H9 (cell line): ENCODE measurements around the gene HS3ST4. TPM values are rescaled to one million over a fixed set of nuclear protein-coding genes. Genes with fewer than 3 reads are reported as not detected.

Source experiments
- DNase-seq: peaks from one replicate; pipeline ENCODE4 v3.0.0-alpha.2; 2017
- H2AFZ ChIP-seq: one replicate; pipeline ENCODE4 v1.6.1; 2013; ENCODE audit warnings: mild to moderate bottlenecking, low read length, control low read depth, moderate library complexity
- H2AK5ac ChIP-seq: 2 replicates; pipeline ENCODE4 v1.6.1; 2013; ENCODE audit warnings: low read length, control low read depth, mixed read lengths; ENCODE audit not compliant: insufficient read length
- H2BK120ac ChIP-seq: one replicate; pipeline ENCODE4 v1.6.1; 2013; ENCODE audit warnings: low read depth, mild to moderate bottlenecking, low read length, control low read depth, inconsistent platforms; ENCODE audit not compliant: poor library complexity, severe bottlenecking
- H2BK12ac ChIP-seq: 2 replicates; pipeline ENCODE4 v1.6.1; 2013; ENCODE audit warnings: low read length, control low read depth, mixed read lengths, low read depth; ENCODE audit not compliant: insufficient read length
- H2BK15ac ChIP-seq: 2 replicates; pipeline ENCODE4 v1.6.1; 2013; ENCODE audit warnings: low read depth, low read length, control low read depth
- H2BK20ac ChIP-seq: one replicate; pipeline ENCODE4 v1.6.1; 2013; ENCODE audit warnings: low read depth, mild to moderate bottlenecking, low read length, control low read depth, inconsistent platforms; ENCODE audit not compliant: poor library complexity, severe bottlenecking
- H2BK5ac ChIP-seq: 2 replicates; pipeline ENCODE4 v1.6.1; 2013; ENCODE audit warnings: low read length, control low read depth, mixed read lengths; ENCODE audit not compliant: insufficient read length
- H3K14ac ChIP-seq: 2 replicates; pipeline ENCODE4 v1.6.1; 2013; ENCODE audit warnings: low read length, control low read depth; ENCODE audit not compliant: insufficient read depth
- H3K18ac ChIP-seq: 2 replicates; pipeline ENCODE4 v1.6.1; 2013; ENCODE audit warnings: low read depth, mild to moderate bottlenecking, mixed read lengths, low read length, control low read depth; ENCODE audit not compliant: insufficient read length
- H3K23ac ChIP-seq: 2 replicates; pipeline ENCODE4 v1.6.1; 2013; ENCODE audit warnings: low read length, control low read depth, mixed read lengths, low read depth; ENCODE audit not compliant: insufficient read length
- H3K23me2 ChIP-seq: 2 replicates; pipeline ENCODE4 v1.6.1; 2013; ENCODE audit warnings: low read depth, mild to moderate bottlenecking, mixed read lengths, low read length, control low read depth; ENCODE audit not compliant: insufficient read length, poor library complexity, severe bottlenecking
- H3K27ac ChIP-seq: 2 replicates; pipeline ENCODE4 v1.5.1; 2013; ENCODE audit warnings: low read length, control low read depth, mixed read lengths, low read depth; ENCODE audit not compliant: insufficient read length
- H3K27me3 ChIP-seq: 2 replicates; pipeline ENCODE4 v1.6.1; 2013; ENCODE audit warnings: low read length, control low read depth, inconsistent platforms; ENCODE audit not compliant: insufficient read depth
- H3K4ac ChIP-seq: 2 replicates; pipeline ENCODE4 v1.6.1; 2013; ENCODE audit warnings: low read depth, mild to moderate bottlenecking, control low read depth, inconsistent platforms, low read length, moderate library complexity
- H3K4me1 ChIP-seq: 2 replicates; pipeline ENCODE4 v1.6.1; 2013; ENCODE audit warnings: low read length, control low read depth, inconsistent platforms; ENCODE audit not compliant: insufficient read depth
- H3K4me2 ChIP-seq: 2 replicates; pipeline ENCODE4 v1.6.1; 2013; ENCODE audit warnings: low read length, control low read depth, mixed read lengths; ENCODE audit not compliant: insufficient read length, insufficient read depth
- H3K56ac ChIP-seq: 2 replicates; pipeline ENCODE4 v1.6.1; 2013; ENCODE audit warnings: low read depth, mild to moderate bottlenecking, mixed read lengths, low read length, control low read depth; ENCODE audit not compliant: insufficient read length
- H3K79me1 ChIP-seq: 2 replicates; pipeline ENCODE4 v1.6.1; 2013; ENCODE audit warnings: low read depth, mild to moderate bottlenecking, moderate library complexity, low read length, control low read depth, inconsistent platforms; ENCODE audit not compliant: insufficient read depth, poor library complexity, severe bottlenecking
- H3K79me2 ChIP-seq: 2 replicates; pipeline ENCODE4 v1.6.1; 2013; ENCODE audit warnings: low read length, control low read depth, inconsistent platforms; ENCODE audit not compliant: insufficient read depth
- H3K9ac ChIP-seq: 2 replicates; pipeline ENCODE4 v1.6.1; 2013; ENCODE audit warnings: low read length, control low read depth, mixed read lengths; ENCODE audit not compliant: insufficient read length; ENCODE audit errors: extremely low read depth
- H3K9me3 ChIP-seq: one replicate; pipeline ENCODE4 v1.6.1; 2013; ENCODE audit warnings: low read depth, low read length, inconsistent platforms; ENCODE audit not compliant: control insufficient read depth
- H3T11ph ChIP-seq: one replicate; pipeline ENCODE4 v1.6.1; 2013; ENCODE audit warnings: mild to moderate bottlenecking, low read length, control low read depth, inconsistent platforms
- H4K20me1 ChIP-seq: one replicate; pipeline ENCODE4 v1.6.1; 2013; ENCODE audit not compliant: control insufficient read depth, insufficient read length, insufficient read depth
- H4K5ac ChIP-seq: 2 replicates; pipeline ENCODE4 v1.6.1; 2013; ENCODE audit warnings: low read depth, mild to moderate bottlenecking, mixed read lengths, low read length, control low read depth; ENCODE audit not compliant: insufficient read length
- H4K8ac ChIP-seq: replicated peaks from 2 replicates; pipeline ENCODE4 v1.6.1; 2013; ENCODE audit warnings: low read length, control low read depth, mixed read lengths, low read depth; ENCODE audit not compliant: insufficient read length
- H4K91ac ChIP-seq: 2 replicates; pipeline ENCODE4 v1.6.1; 2013; ENCODE audit warnings: low read depth, mild to moderate bottlenecking, moderate library complexity, mixed read lengths, low read length, control low read depth; ENCODE audit not compliant: insufficient read length
- H3K27ac Mint-ChIP-seq, 3 experiments: 2 replicates in 2 of 3; 3 replicates in 1 of 3; pipeline ENCODE4 v1.8.0; 2020 to 2021; ENCODE audit warnings: mixed read lengths in 3 of 3, mild to moderate bottlenecking in 1 of 3, moderate library complexity in 1 of 3
- H3K27me3 Mint-ChIP-seq: 2 replicates; pipeline ENCODE4 v1.8.0; 2021; ENCODE audit warnings: low read depth, mild to moderate bottlenecking, moderate library complexity, mixed read lengths
- H3K36me3 Mint-ChIP-seq, 3 experiments: 2 replicates in 2 of 3; 3 replicates in 1 of 3; pipeline ENCODE4 v1.8.0; 2020 to 2021; ENCODE audit warnings: low read depth in 3 of 3, mixed read lengths in 3 of 3; ENCODE audit not compliant: insufficient read depth in 1 of 3
- H3K4me1 Mint-ChIP-seq, 2 experiments: 2 replicates each; pipeline ENCODE4 v1.8.0; 2020; ENCODE audit warnings: mixed read lengths in 2 of 2
- H3K4me3 Mint-ChIP-seq, 2 experiments: 2 replicates in 1 of 2; 3 replicates in 1 of 2; pipeline ENCODE4 v1.8.0; 2020 to 2021; ENCODE audit warnings: mild to moderate bottlenecking in 2 of 2, mixed read lengths in 2 of 2, moderate library complexity in 1 of 2
- H3K9me3 Mint-ChIP-seq, 2 experiments: 2 replicates in 1 of 2; 3 replicates in 1 of 2; pipeline ENCODE4 v1.8.0; 2020; ENCODE audit warnings: mild to moderate bottlenecking in 2 of 2, mixed read lengths in 2 of 2, moderate library complexity in 1 of 2
- CTCF ChIP-seq: fragments of 200-600 bp; sonication (generic); conservative IDR thresholded peaks from 3 replicates; pipeline ENCODE4 v1.8.0; 2021; ENCODE audit warnings: antibody characterized with exemption, mild to moderate bottlenecking
- WGBS: extraction: QIAGEN DNeasy Blood & Tissue Kit; methylation state at CpG from one replicate; pipeline ENCODE4 v1.1.7; 2013; ENCODE audit warnings: missing lambda C conversion rate, low lambda C conversion rate, mixed read lengths; ENCODE audit not compliant: insufficient read length; ENCODE audit errors: extremely low coverage; 5-methylcytosine and 5-hydroxymethylcytosine counted together
- total RNA-seq: library from RNA; stranded (reverse); gene quantifications from 2 replicates; pipeline ENCODE4 v1.2.1, GENCODE V29; 2021

HS3ST4 gene
- total RNA-seq, 1 experiment from 2014 or later = 1.7 TPM

DNA sequence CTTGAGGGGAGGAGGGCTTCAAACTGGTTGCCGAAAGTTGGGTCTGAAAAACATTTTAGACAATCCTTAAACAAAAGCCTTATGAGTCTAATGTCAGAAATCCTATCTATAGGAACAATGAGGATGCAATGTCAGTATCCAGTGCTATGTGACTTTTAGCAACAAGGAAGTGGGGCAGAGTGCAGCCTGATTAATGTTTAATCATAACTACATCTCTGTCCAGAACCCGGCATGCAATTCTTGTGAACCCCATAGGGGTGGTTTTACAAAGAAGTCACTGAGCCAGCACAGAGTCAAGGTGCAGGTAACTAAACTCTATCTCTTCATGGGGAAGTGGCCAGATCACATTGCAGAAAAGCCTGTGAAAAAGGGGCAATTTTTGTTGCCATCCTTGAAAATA, 267.5 kb downstream of the HS3ST4 start:
- no peaks in the 10 kb centered on the region for H3K27me3 ChIP-seq
- no CpG with 5 or more reads among the region's 2 CpGs for WGBS
- no peak overlapping the region for H4K5ac ChIP-seq
- H3T11ph ChIP-seq = no peak overlapping the region
- no peaks in the 10 kb centered on the region for H3K4me1 Mint-ChIP-seq
- no peak overlapping the region for H3K4me2 ChIP-seq
- no peaks in the 10 kb centered on the region for H3K23me2 ChIP-seq
- no peak overlapping the region for H4K8ac ChIP-seq
- H2BK12ac ChIP-seq = no peak overlapping the region
- H3K27ac Mint-ChIP-seq = no peak overlapping the region
- H3K14ac ChIP-seq = no peak overlapping the region
- H2BK20ac ChIP-seq = no peak overlapping the region
- H3K27me3 Mint-ChIP-seq = peaks cover 72% of the 10 kb centered on the region
- no peaks in the 10 kb centered on the region for H3K9me3 ChIP-seq
- peaks cover 0 to 2% (median 0%) of the 10 kb centered on the region in 3 experiments; a peak in 2 of 7 replicates for H3K36me3 Mint-ChIP-seq
- no peak overlapping the region for H2AFZ ChIP-seq
- H3K79me1 ChIP-seq = no peaks in the 10 kb centered on the region
- H2BK120ac ChIP-seq = no peak overlapping the region
- no peaks in the 10 kb centered on the region for H3K79me2 ChIP-seq
- H3K9ac ChIP-seq = no peak overlapping the region
- peaks cover 0 to 12% of the 10 kb centered on the region in 2 experiments for H3K9me3 Mint-ChIP-seq
- H3K4me3 Mint-ChIP-seq = no peak overlapping the region
- TF ChIP-seq CTCF = no peak
- no peak overlapping the region for H3K23ac ChIP-seq
- H4K91ac ChIP-seq = no peak overlapping the region
- no peak overlapping the region for H3K18ac ChIP-seq
- no peak overlapping the region for H3K4ac ChIP-seq
- no peak overlapping the region for H2AK5ac ChIP-seq
- H4K20me1 ChIP-seq = no peaks in the 10 kb centered on the region
- DNase-seq = no peak
- H3K27ac ChIP-seq = no peak overlapping the region
- no peak overlapping the region for H3K56ac ChIP-seq
- no peak overlapping the region for H2BK15ac ChIP-seq
- H2BK5ac ChIP-seq = no peak overlapping the region
- no peaks in the 10 kb centered on the region for H3K4me1 ChIP-seq
